Stimulated activated CD4-positive, alpha-beta T cell treated with anti-CD3 and anti-CD28 coated beads, Interleukin-1b, Interleukin-23, amount 100 ng/mL, for 48 hours (primary cell): ENCODE results near the gene CEP250.
A peak's percentile ranks its signal among the peaks of the same experiment; 100 is the strongest.
"Not testable (repeated sequence)": the region's sequence is repeated elsewhere in the genome, so short reads cannot be mapped to it uniquely, and the experiment has no call there.

Experiments
- DNase-seq: peaks from one replicate; pipeline ENCODE4 v3.0.0-alpha.2; 2020

Gene CEP250

GRCh38 chr20:35541118-35541782 lies 85.9 kb downstream of the CEP250 start:
- DNase-seq: no peak

- DNase-seq: peak; percentile 98
These were observed 86.6 kb downstream of the CEP250 start, which contains the start of gene ERGIC3 for GRCh38 chr20:35541783-35542662. Gene ERGIC3, plus strand, starts transcription at chr20:35542078. Its CDS starts 20 bp downstream, at chr20:35542098.

- no peak for DNase-seq
These were observed 87.6 kb downstream of the CEP250 start for GRCh38 chr20:35542990-35543389.

GRCh38 chr20:35544436-35544835 lies 89.0 kb downstream of the CEP250 start:
- DNase-seq: no peak

- DNase-seq: not testable (repeated sequence)
These were observed 89.5 kb downstream of the CEP250 start for GRCh38 chr20:35544941-35545340.

GRCh38 chr20:35546127-35546526 lies 90.7 kb downstream of the CEP250 start:
- no peak for DNase-seq

- no peak for DNase-seq
These were observed 91.9 kb downstream of the CEP250 start for GRCh38 chr20:35547329-35547728.

- no peak for DNase-seq
These were observed 96.1 kb downstream of the CEP250 start for GRCh38 chr20:35551503-35551902.

GRCh38 chr20:35552914-35553313 lies 97.5 kb downstream of the CEP250 start:
- no peak for DNase-seq

GRCh38 chr20:35555461-35555860 lies 100.1 kb downstream of the CEP250 start:
- DNase-seq: not testable (repeated sequence)

GRCh38 chr20:35555951-35556645 lies 100.7 kb downstream of the CEP250 start:
- no peak for DNase-seq

GRCh38 chr20:35556871-35557270 lies 101.5 kb downstream of the CEP250 start:
- DNase-seq: no peak

- DNase-seq: no peak
These were observed 103.1 kb downstream of the CEP250 start for GRCh38 chr20:35558451-35558850.

GRCh38 chr20:35559042-35559693 lies 103.8 kb downstream of the CEP250 start:
- DNase-seq: no peak

GRCh38 chr20:35560105-35560511 lies 104.7 kb downstream of the CEP250 start:
- DNase-seq: no peak

GRCh38 chr20:35560541-35560940 lies 105.1 kb downstream of the CEP250 start:
- no peak for DNase-seq

- DNase-seq: peak; percentile 30
These were observed 105.9 kb downstream of the CEP250 start for GRCh38 chr20:35561268-35561667.

GRCh38 chr20:35561671-35562070 lies 106.3 kb downstream of the CEP250 start:
- no peak for DNase-seq

- no peak for DNase-seq
These were observed 107.2 kb downstream of the CEP250 start for GRCh38 chr20:35562541-35563110.

GRCh38 chr20:35563834-35564233 lies 108.4 kb downstream of the CEP250 start:
- no peak for DNase-seq

- no peak for DNase-seq
These were observed 109.5 kb downstream of the CEP250 start for GRCh38 chr20:35564905-35565304.

- no peak for DNase-seq
These were observed 113.2 kb downstream of the CEP250 start for GRCh38 chr20:35568645-35569044.
